GM12801 (cell line): ENCODE data around the gene GDF7.

Experiments used
- TF ChIP-seq, protein P1 (sequence below): IDR thresholded peaks from one replicate; pipeline ENCODE4 v1.5.1; 2011; ENCODE audit warnings: control low read depth; ENCODE audit not compliant: insufficient read length; ENCODE audit errors: extremely low read depth

GDF7 gene

GRCh38 chr2:20621366-20622295, 45.3 kb upstream of the GDF7 start:
- TF ChIP-seq, protein P1, sequence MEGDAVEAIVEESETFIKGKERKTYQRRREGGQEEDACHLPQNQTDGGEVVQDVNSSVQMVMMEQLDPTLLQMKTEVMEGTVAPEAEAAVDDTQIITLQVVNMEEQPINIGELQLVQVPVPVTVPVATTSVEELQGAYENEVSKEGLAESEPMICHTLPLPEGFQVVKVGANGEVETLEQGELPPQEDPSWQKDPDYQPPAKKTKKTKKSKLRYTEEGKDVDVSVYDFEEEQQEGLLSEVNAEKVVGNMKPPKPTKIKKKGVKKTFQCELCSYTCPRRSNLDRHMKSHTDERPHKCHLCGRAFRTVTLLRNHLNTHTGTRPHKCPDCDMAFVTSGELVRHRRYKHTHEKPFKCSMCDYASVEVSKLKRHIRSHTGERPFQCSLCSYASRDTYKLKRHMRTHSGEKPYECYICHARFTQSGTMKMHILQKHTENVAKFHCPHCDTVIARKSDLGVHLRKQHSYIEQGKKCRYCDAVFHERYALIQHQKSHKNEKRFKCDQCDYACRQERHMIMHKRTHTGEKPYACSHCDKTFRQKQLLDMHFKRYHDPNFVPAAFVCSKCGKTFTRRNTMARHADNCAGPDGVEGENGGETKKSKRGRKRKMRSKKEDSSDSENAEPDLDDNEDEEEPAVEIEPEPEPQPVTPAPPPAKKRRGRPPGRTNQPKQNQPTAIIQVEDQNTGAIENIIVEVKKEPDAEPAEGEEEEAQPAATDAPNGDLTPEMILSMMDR, result no peak

- TF ChIP-seq, protein P1, result no peak
Observed at GRCh38 chr2:20622296-20622686, 44.7 kb upstream of the GDF7 start.

- TF ChIP-seq, protein P1, result no peak
Observed at GRCh38 chr2:20622731-20623130, 44.2 kb upstream of the GDF7 start.

- TF ChIP-seq, protein P1, result no peak
Observed at GRCh38 chr2:20623241-20623640, 43.7 kb upstream of the GDF7 start.

- TF ChIP-seq, protein P1, result no peak
Observed at GRCh38 chr2:20623741-20624155, 43.2 kb upstream of the GDF7 start.

DNA sequence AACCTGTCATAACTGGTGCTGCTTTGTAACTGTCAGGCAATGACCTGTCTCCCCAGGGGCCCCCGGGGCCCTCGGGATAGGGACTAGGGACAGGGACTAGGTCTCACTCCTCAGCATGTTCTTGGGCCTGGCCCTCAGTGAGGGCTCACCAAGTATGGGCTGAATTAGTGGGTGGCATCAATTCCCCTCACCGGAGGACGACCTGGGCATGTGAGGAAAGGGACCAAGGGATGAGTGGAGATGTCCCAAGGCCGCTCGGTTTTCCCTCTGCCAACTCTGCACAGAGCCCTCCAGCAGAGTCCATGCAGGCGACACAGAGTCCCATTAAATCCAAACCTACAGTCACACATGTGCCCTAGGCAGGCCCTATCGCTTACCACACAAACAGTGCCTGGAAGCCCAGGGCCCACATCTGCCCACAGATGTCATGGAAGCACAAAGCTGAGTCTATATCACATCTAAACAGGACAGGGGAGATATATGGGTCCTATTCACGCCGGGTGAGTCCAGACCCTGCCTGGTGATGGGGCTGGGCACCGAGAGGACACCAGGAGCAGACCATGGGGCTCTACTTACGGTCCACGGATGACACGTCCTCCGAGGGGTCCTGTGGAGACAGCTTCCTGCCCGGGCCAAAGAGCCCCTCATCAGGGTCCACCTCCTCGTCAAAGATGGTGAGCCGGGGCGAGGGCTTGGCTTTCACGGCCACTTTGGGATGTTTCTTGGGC, 42.6 kb upstream of the GDF7 start:
- TF ChIP-seq, protein P1, result no peak

- TF ChIP-seq, protein P1, result no peak
Observed at GRCh38 chr2:20624884-20625485, 42.0 kb upstream of the GDF7 start.
